Parietal lobe (tissue), 2 donors: ENCODE data around the gene FUBP3. TPM values are rescaled to one million over a fixed set of nuclear protein-coding genes. Genes with fewer than 3 reads are reported as not detected.

ENCODE experiments used
- small RNA-seq: library from RNA; depleted of rRNA; stranded (forward); fragments of <200 nt; gene quantifications from one replicate; pipeline ENCODE3, GENCODE V24; 2014; ENCODE audit warnings: low replicate concordance
- total RNA-seq: library from RNA; depleted of rRNA; stranded (reverse); fragments of >200 nt; gene quantifications from one replicate; pipeline ENCODE4 v1.2.3, GENCODE V29; 2014

The FUBP3 gene
- 68.5 TPM for total RNA-seq

GRCh38 chr9:130578865-130579737 lies at the start of gene FUBP3:
Gene FUBP3, plus strand, starts transcription at chr9:130579577. Its CDS starts 104 bp downstream, at chr9:130579681.

GRCh38 chr9:130664251-130665028 lies 85.1 kb downstream of the FUBP3 start, which contains the start of gene PRDM12:
Gene PRDM12, plus strand, starts transcription at chr9:130664594. Its CDS starts 60 bp downstream, at chr9:130664654.

Small RNA genes lying within 50 kb of the gene (small RNA-seq; reads per million reads assigned to genes)
- gene MIR6856, result not detected

Other genes starting within 250 kb of the FUBP3 start
- gene ASS1, start 134.6 kb upstream of the FUBP3 start, total RNA-seq, result 6.9 TPM
- not detected for gene PRDM12, start 85.0 kb downstream of the FUBP3 start, total RNA-seq
- gene EXOSC2, start 114.2 kb downstream of the FUBP3 start, total RNA-seq, result 56.0 TPM